Testis (tissue), 3 donors: Measurements from ENCODE around the gene DDHD1. TPM values are rescaled to one million over a fixed set of nuclear protein-coding genes. Genes with fewer than 3 reads are reported as not detected.

ENCODE experiments used
- DNase-seq: peaks from one replicate; pipeline ENCODE4 v3.0.0-alpha.2; 2019
- H3K27ac ChIP-seq, 2 donors: fragments of 200-600 bp; sonication (generic); one replicate each; pipeline ENCODE4 v1.5.1; 2019
- H3K27me3 ChIP-seq: fragments of 200-600 bp; sonication (generic); one replicate; pipeline ENCODE4 v1.5.1; 2019
- H3K36me3 ChIP-seq: fragments of 200-600 bp; sonication (generic); one replicate; pipeline ENCODE4 v1.5.1; 2017; ENCODE audit warnings: low read depth; ENCODE audit errors: missing control alignments
- H3K4me1 ChIP-seq: fragments of 200-600 bp; sonication (generic); one replicate; pipeline ENCODE4 v1.5.1; 2019
- H3K4me3 ChIP-seq, 2 donors: fragments of 200-600 bp; sonication (generic); one replicate each; pipeline ENCODE4 v1.5.1; 2017 to 2019
- H3K9me3 ChIP-seq: fragments of 200-600 bp; sonication (generic); one replicate; pipeline ENCODE4 v1.5.1; 2017
- CTCF ChIP-seq, 3 experiments: fragments of 450-650 bp in 2 of 3; fragments of 200-600 bp in 1 of 3; sonication (generic) in 1 of 3; IDR thresholded peaks; one replicate each; pipeline ENCODE4 v1.5.1; 2016 to 2019; ENCODE audit warnings: antibody characterized with exemption in 3 of 3, mild to moderate bottlenecking in 2 of 3, moderate library complexity in 1 of 3
- POLR2A ChIP-seq: fragments of 450-650 bp; IDR thresholded peaks from one replicate; pipeline ENCODE4 v1.6.1; 2017; ENCODE audit warnings: antibody characterized with exemption, mild to moderate bottlenecking, moderate library complexity
- WGBS, 2 donors: methylation state at CpG; one replicate each; pipeline ENCODE4 v1.1.5; 2018; 5-methylcytosine and 5-hydroxymethylcytosine counted together
- intact Hi-C: fragments of 100-400 bp; cut with DNase I; formaldehyde crosslinking; loops from one replicate; pipeline ENCODE4 v1.15.1; 2023; ENCODE audit warnings: low total_unique reads
- polyA plus RNA-seq: library from polyadenylated mRNA; stranded (reverse); fragments of 350-450 nt; fragmentation: Illumina TruSeq; extraction: RNeasy Lipid Tissue Mini Kit (QIAGEN cat#74804); gene quantifications from one replicate; pipeline ENCODE4 v1.2.3, GENCODE V29; 2014; ENCODE audit warnings: low read depth, low replicate concordance; ENCODE audit not compliant: insufficient read depth
- total RNA-seq, 2 donors: library from RNA; depleted of rRNA; stranded (reverse); fragments of >200 nt; gene quantifications; one replicate each; pipeline ENCODE4 v1.2.3, GENCODE V29; 2016

The DDHD1 gene
- total and polyA plus RNA-seq, 3 donors from 2014 or later: 41.6 to 76.2 (median 72.7) TPM

GRCh38 chr14:53109105-53110041 is 43.8 kb downstream of the DDHD1 start:
- H3K36me3 ChIP-seq: no peaks in the 10 kb centered on the region
- H3K27ac ChIP-seq: no peak overlapping the region
- H3K4me3 ChIP-seq: no peak overlapping the region
- H3K27me3 ChIP-seq: no peaks in the 10 kb centered on the region
- 74% methylated on average over 5 of the region's 5 CpGs for whole genome bisulfite sequencing, 2 donors
- no peak for DNase-seq
- no peaks in the 10 kb centered on the region for H3K9me3 ChIP-seq
- intact Hi-C loops: no loop called here
- no peaks in the 10 kb centered on the region for H3K4me1 ChIP-seq
- no peak for TF ChIP-seq POLR2A
- no peak for TF ChIP-seq CTCF (IDR thresholded peaks at IDR 0.05)

- WGBS, 2 donors: 86 to 89% methylated on average over 10 of the region's 10 CpGs
- TF ChIP-seq CTCF (IDR thresholded peaks at IDR 0.05): no peak
- TF ChIP-seq POLR2A: no peak
- H3K4me1 ChIP-seq: no peaks in the 10 kb centered on the region
- intact Hi-C loops: no loop called here
- no peaks in the 10 kb centered on the region for H3K9me3 ChIP-seq
- no peak overlapping the region for H3K27ac ChIP-seq
- no peaks in the 10 kb centered on the region for H3K36me3 ChIP-seq
- no peak overlapping the region for H3K4me3 ChIP-seq
- H3K27me3 ChIP-seq: no peaks in the 10 kb centered on the region
- no peak for DNase-seq
Observed at GRCh38 chr14:53108292-53109104, 44.6 kb downstream of the DDHD1 start.

DNA sequence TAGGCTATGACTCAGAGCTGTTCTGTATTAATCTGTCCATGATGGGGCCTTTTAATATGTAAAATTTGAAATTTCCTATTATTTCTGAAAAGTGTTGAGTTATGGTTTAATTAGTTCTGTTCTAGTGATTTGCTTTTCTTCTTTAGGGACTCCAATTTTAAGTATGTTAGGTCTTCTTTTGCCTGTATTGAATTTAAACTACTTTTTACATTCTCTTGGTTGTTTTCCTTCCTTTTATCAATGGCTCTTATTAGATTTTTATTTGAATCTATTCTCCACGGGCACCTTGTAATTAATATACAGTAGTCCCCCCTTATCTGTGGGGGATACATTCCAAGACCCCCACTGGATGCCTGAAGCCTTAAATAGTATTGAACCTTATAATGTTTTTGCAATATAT is 46.4 kb downstream of the DDHD1 start:
- WGBS, 2 donors: 91 to 98% methylated on average over 1 of the region's 1 CpG
- H3K27me3 ChIP-seq: no peaks in the 10 kb centered on the region
- no peaks in the 10 kb centered on the region for H3K9me3 ChIP-seq
- H3K27ac ChIP-seq: no peak overlapping the region
- H3K4me3 ChIP-seq: no peak overlapping the region
- TF ChIP-seq POLR2A (no peak), CTCF (IDR thresholded peaks at IDR 0.05) (no peak)
- no peaks in the 10 kb centered on the region for H3K36me3 ChIP-seq
- no peaks in the 10 kb centered on the region for H3K4me1 ChIP-seq
- intact Hi-C loops: no loop called here
- no peak for DNase-seq

GRCh38 chr14:53103636-53104340 is 49.3 kb downstream of the DDHD1 start:
- no peaks in the 10 kb centered on the region for H3K36me3 ChIP-seq
- H3K4me3 ChIP-seq: no peak overlapping the region
- TF ChIP-seq CTCF (IDR thresholded peaks at IDR 0.05) (no peak), POLR2A (no peak)
- H3K27ac ChIP-seq: no peak overlapping the region
- H3K9me3 ChIP-seq: no peaks in the 10 kb centered on the region
- H3K27me3 ChIP-seq: no peaks in the 10 kb centered on the region
- H3K4me1 ChIP-seq: no peaks in the 10 kb centered on the region
- intact Hi-C loops: no loop called here
- DNase-seq: no peak
- 70 to 83% methylated on average over 5 of the region's 5 CpGs for WGBS, 2 donors
